Neural cell (in vitro differentiated cells): ENCODE measurements around the gene CLOCK. TPM values are rescaled to one million over a fixed set of nuclear protein-coding genes. Genes with fewer than 3 reads are reported as not detected.

Experiments used
- H2AFZ ChIP-seq: fragments of 200-600, 300-800 bp; sonication (generic), shearing (Covaris generic); 2 replicates; pipeline ENCODE4 v1.6.0; 2014; ENCODE audit warnings: low read depth, mild to moderate bottlenecking, antibody characterized with exemption, low read length, moderate library complexity
- H3F3A ChIP-seq: fragments of 200-600 bp; shearing (Covaris generic); 2 replicates; pipeline ENCODE4 v1.6.1; 2016; ENCODE audit warnings: mild to moderate bottlenecking, moderate library complexity, mixed read lengths, antibody characterized with exemption, low read length; ENCODE audit not compliant: insufficient read depth, poor library complexity, severe bottlenecking
- H3K27ac ChIP-seq: fragments of 200-600, 300-800 bp; sonication (generic), shearing (Covaris generic); 2 replicates; pipeline ENCODE4 v1.5.1; 2014; ENCODE audit warnings: mild to moderate bottlenecking, low read length, moderate library complexity
- H3K27me3 ChIP-seq: fragments of 300-800, 200-600 bp; sonication (generic), shearing (Covaris generic); 2 replicates; pipeline ENCODE4 v1.6.0; 2014; ENCODE audit warnings: mild to moderate bottlenecking, low read depth, low read length, moderate library complexity; ENCODE audit not compliant: insufficient read depth
- H3K36me3 ChIP-seq: fragments of 300-800, 200-600 bp; sonication (generic), shearing (Covaris generic); 2 replicates; pipeline ENCODE4 v1.5.1; 2014; ENCODE audit warnings: mild to moderate bottlenecking, antibody characterized with exemption, low read length, moderate library complexity; ENCODE audit not compliant: insufficient read depth
- H3K4me2 ChIP-seq: fragments of 300-800, 200-600 bp; sonication (generic), shearing (Covaris generic); 2 replicates; pipeline ENCODE4 v1.6.0; 2014; ENCODE audit warnings: mild to moderate bottlenecking, low read length
- H3K4me3 ChIP-seq: fragments of 300-800, 200-600 bp; sonication (generic), shearing (Covaris generic); 2 replicates; pipeline ENCODE4 v1.5.1; 2014; ENCODE audit warnings: mild to moderate bottlenecking, low read length, moderate library complexity
- H3K79me2 ChIP-seq: fragments of 200-600 bp; shearing (Covaris generic); replicated peaks from 2 replicates; pipeline ENCODE4 v1.6.0; 2014; ENCODE audit warnings: mild to moderate bottlenecking, low read length, moderate library complexity; ENCODE audit not compliant: insufficient read depth
- H3K9ac ChIP-seq: fragments of 300-800, 200-600 bp; sonication (generic), shearing (Covaris generic); 2 replicates; pipeline ENCODE4 v1.6.1; 2016; ENCODE audit warnings: mild to moderate bottlenecking, low read length, mixed read lengths
- H3K9me2 ChIP-seq: fragments of 200-600 bp; shearing (Covaris generic); 2 replicates; pipeline ENCODE4 v1.6.1; 2016; ENCODE audit warnings: mild to moderate bottlenecking, low read length, mixed read lengths; ENCODE audit not compliant: insufficient read depth
- H3K9me3 ChIP-seq: fragments of 200-600, 300-800 bp; sonication (generic), shearing (Covaris generic); 2 replicates; pipeline ENCODE4 v1.6.1; 2016; ENCODE audit warnings: mild to moderate bottlenecking, mixed run types, low read length, moderate library complexity, mixed read lengths
- H4K20me1 ChIP-seq: fragments of 200-600 bp; shearing (Covaris generic); 2 replicates; pipeline ENCODE4 v1.6.1; 2016; ENCODE audit warnings: mild to moderate bottlenecking, mixed run types; ENCODE audit not compliant: insufficient read depth
- EP300 ChIP-seq: fragments of 450-650 bp; conservative IDR thresholded peaks from 2 replicates; pipeline ENCODE4 v1.6.1; 2014; ENCODE audit warnings: antibody characterized with exemption, mild to moderate bottlenecking, moderate library complexity; ENCODE audit not compliant: poor library complexity, severe bottlenecking
- EZH2 ChIP-seq: fragments of 200-600, 300-800 bp; shearing (Covaris generic), sonication (generic); IDR thresholded peaks from 2 replicates; pipeline ENCODE4 v1.6.1; 2014; ENCODE audit warnings: antibody characterized with exemption, low read length, borderline replicate concordance, mild to moderate bottlenecking; ENCODE audit not compliant: insufficient read depth, poor library complexity, severe bottlenecking
- MXI1 ChIP-seq: fragments of 450-650 bp; conservative IDR thresholded peaks from 2 replicates; pipeline ENCODE4 v1.6.1; 2014; ENCODE audit warnings: antibody characterized with exemption, mild to moderate bottlenecking; ENCODE audit not compliant: poor library complexity, severe bottlenecking
- POLR2AphosphoS5 ChIP-seq: IDR thresholded peaks from 2 replicates; pipeline ENCODE4 v1.6.1; 2012
- RAD21 ChIP-seq: fragments of 450-650 bp; conservative IDR thresholded peaks from 2 replicates; pipeline ENCODE4 v1.6.1; 2014; ENCODE audit warnings: antibody characterized with exemption, mild to moderate bottlenecking, moderate library complexity
- REST ChIP-seq: IDR thresholded peaks from 2 replicates; pipeline ENCODE4 v1.6.1; 2012; ENCODE audit warnings: borderline replicate concordance
- SMC3 ChIP-seq: fragments of 450-650 bp; conservative IDR thresholded peaks from 2 replicates; pipeline ENCODE4 v1.6.1; 2014; ENCODE audit warnings: antibody characterized with exemption, mild to moderate bottlenecking, moderate library complexity; ENCODE audit not compliant: poor library complexity
- TAF1 ChIP-seq: IDR thresholded peaks from 2 replicates; pipeline ENCODE4 v1.6.1; 2012; ENCODE audit warnings: low read depth
- polyA plus RNA-seq: library from polyadenylated mRNA; depleted of rRNA; stranded (reverse); fragments of >200 nt; gene quantifications from 2 replicates; pipeline ENCODE4 v1.2.3, GENCODE V29; 2014
- TF ChIP-seq, protein P1 (sequence below): fragments of 450-650 bp; IDR thresholded peaks from 2 replicates; pipeline ENCODE4 v1.5.1; 2014; ENCODE audit warnings: antibody characterized with exemption, mild to moderate bottlenecking, moderate library complexity; ENCODE audit not compliant: poor library complexity, severe bottlenecking

CLOCK gene
- polyA plus RNA-seq, 1 donor from 2014 or later, result 8.7 TPM

- no peak overlapping the region for H3K27ac ChIP-seq
- H3K9me3 ChIP-seq, result no peaks in the 10 kb centered on the region
- no peak overlapping the region for H3K4me3 ChIP-seq
- no peaks in the 10 kb centered on the region for H3K79me2 ChIP-seq
- H3K4me2 ChIP-seq, result no peak overlapping the region
- TF ChIP-seq MXI1, result no peak
- TF ChIP-seq REST, result no peak
- TF ChIP-seq SMC3, result no peak
- TF ChIP-seq TAF1, result no peak
- TF ChIP-seq, protein P1, sequence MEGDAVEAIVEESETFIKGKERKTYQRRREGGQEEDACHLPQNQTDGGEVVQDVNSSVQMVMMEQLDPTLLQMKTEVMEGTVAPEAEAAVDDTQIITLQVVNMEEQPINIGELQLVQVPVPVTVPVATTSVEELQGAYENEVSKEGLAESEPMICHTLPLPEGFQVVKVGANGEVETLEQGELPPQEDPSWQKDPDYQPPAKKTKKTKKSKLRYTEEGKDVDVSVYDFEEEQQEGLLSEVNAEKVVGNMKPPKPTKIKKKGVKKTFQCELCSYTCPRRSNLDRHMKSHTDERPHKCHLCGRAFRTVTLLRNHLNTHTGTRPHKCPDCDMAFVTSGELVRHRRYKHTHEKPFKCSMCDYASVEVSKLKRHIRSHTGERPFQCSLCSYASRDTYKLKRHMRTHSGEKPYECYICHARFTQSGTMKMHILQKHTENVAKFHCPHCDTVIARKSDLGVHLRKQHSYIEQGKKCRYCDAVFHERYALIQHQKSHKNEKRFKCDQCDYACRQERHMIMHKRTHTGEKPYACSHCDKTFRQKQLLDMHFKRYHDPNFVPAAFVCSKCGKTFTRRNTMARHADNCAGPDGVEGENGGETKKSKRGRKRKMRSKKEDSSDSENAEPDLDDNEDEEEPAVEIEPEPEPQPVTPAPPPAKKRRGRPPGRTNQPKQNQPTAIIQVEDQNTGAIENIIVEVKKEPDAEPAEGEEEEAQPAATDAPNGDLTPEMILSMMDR, result no peak
- no peak for TF ChIP-seq RAD21
- no peak for TF ChIP-seq EP300
- TF ChIP-seq EZH2, result no peak
- TF ChIP-seq POLR2AphosphoS5, result no peak
- no peaks in the 10 kb centered on the region for H3K36me3 ChIP-seq
- H3K27me3 ChIP-seq, result no peaks in the 10 kb centered on the region
- no peak overlapping the region for H2AFZ ChIP-seq
- H3K9me2 ChIP-seq, result no peaks in the 10 kb centered on the region
- no peaks in the 10 kb centered on the region for H4K20me1 ChIP-seq
- no peaks in the 10 kb centered on the region for H3F3A ChIP-seq
- no peak overlapping the region for H3K9ac ChIP-seq
Measured at GRCh38 chr4:55575513-55575912, 28.8 kb upstream of the CLOCK start.

GRCh38 chr4:55574252-55574651, 27.5 kb upstream of the CLOCK start:
- TF ChIP-seq RAD21, result no peak
- no peak for TF ChIP-seq TAF1
- TF ChIP-seq EZH2, result no peak
- TF ChIP-seq MXI1, result no peak
- no peak for TF ChIP-seq POLR2AphosphoS5
- TF ChIP-seq, protein P1, result no peak
- no peak for TF ChIP-seq SMC3
- TF ChIP-seq REST, result no peak
- no peak for TF ChIP-seq EP300
- H3K27me3 ChIP-seq, result no peaks in the 10 kb centered on the region
- no peaks in the 10 kb centered on the region for H3K79me2 ChIP-seq
- H3K9me2 ChIP-seq, result no peaks in the 10 kb centered on the region
- no peaks in the 10 kb centered on the region for H3K9me3 ChIP-seq
- no peak overlapping the region for H3K4me2 ChIP-seq
- H3F3A ChIP-seq, result no peaks in the 10 kb centered on the region
- H4K20me1 ChIP-seq, result no peaks in the 10 kb centered on the region
- no peak overlapping the region for H3K27ac ChIP-seq
- H3K4me3 ChIP-seq, result no peak overlapping the region
- no peaks in the 10 kb centered on the region for H3K36me3 ChIP-seq
- H3K9ac ChIP-seq, result no peak overlapping the region
- H2AFZ ChIP-seq, result no peak overlapping the region
